K562 (cell line): ENCODE data around the gene OR10H5. TPM values are rescaled to one million over a fixed set of nuclear protein-coding genes. Genes with fewer than 3 reads are reported as not detected.

Experiments
- ATAC-seq: fragments of 200-7000 bp; cut with Tn5 transposase; 3 replicates; pipeline ENCODE4 v1.9.1; 2020; ENCODE audit warnings: moderate library complexity
- BruUV-seq: library from RNA; stranded (reverse); fragments of 400-500 nt; replicated peaks from 2 replicates; lab custom pipeline; 2021; lab: Mats Ljungman, UMichigan
- CTCF ChIA-PET: fragments of 300-600 bp; formaldehyde crosslinking; extraction: SDS; loops from one replicate; lab custom pipeline; 2021; ENCODE audit warnings: low intra/inter-chr PET ratio; lab: Yijun Ruan, JAX
- POLR2A ChIA-PET: fragments of 300-600, 350-650 bp; sonication (Branson Sonifier 250); formaldehyde crosslinking; extraction: SDS; loops from one replicate; lab custom pipeline; 2021; ENCODE audit warnings: antibody characterized with exemption, inconsistent platforms; lab: Yijun Ruan, JAX
- DNase-seq, 4 experiments: peaks; one replicate each; pipeline versions ENCODE4 v3.0.0 to v3.0.0-alpha.2; 2011 to 2018; ENCODE audit warnings: low spot score in 3 of 4, mixed read lengths in 3 of 4; ENCODE audit errors: extremely low read depth in 1 of 4
- FAIRE-seq: peaks from 2 replicates; lab custom pipeline; 2011; peaks lifted over from hg19 to GRCh38; lab: Jason Lieb, UNC
- H2AFZ ChIP-seq: 2 replicates; pipeline ENCODE4 v1.6.0; 2011; ENCODE audit warnings: low read depth, low read length, control low read depth, inconsistent platforms
- H3K27ac ChIP-seq: fragments of 200-600 bp; 3 replicates; pipeline ENCODE4 v1.8.0; 2011; ENCODE audit warnings: low read depth, mild to moderate bottlenecking, control low read depth, inconsistent platforms, low read length, moderate library complexity, mixed read lengths; ENCODE audit errors: extremely low read depth
- H3K27me3 ChIP-seq, 2 experiments: fragments of 300-600 bp in 1 of 2; 2 replicates in 1 of 2; 3 replicates in 1 of 2; pipeline versions ENCODE4 v1.6.0 to v1.8.0; 2011; ENCODE audit warnings: inconsistent platforms in 2 of 2, low read length in 2 of 2, mild to moderate bottlenecking in 1 of 2, mixed read lengths in 1 of 2, moderate library complexity in 1 of 2; ENCODE audit not compliant: control insufficient read depth in 2 of 2, insufficient read depth in 2 of 2
- H3K36me3 ChIP-seq: fragments of 300-600 bp; 3 replicates; pipeline ENCODE4 v1.8.0; 2011; ENCODE audit warnings: mild to moderate bottlenecking, low read length, inconsistent platforms; ENCODE audit not compliant: control insufficient read depth, insufficient read depth
- H3K4me1 ChIP-seq, 2 experiments: fragments of 200-600 bp in 1 of 2; replicated peaks in 1 of 2; 2 replicates in 1 of 2; 3 replicates in 1 of 2; pipeline versions ENCODE4 v1.5.1 to v1.8.0; 2011; ENCODE audit warnings: inconsistent platforms in 2 of 2, low read length in 2 of 2, mild to moderate bottlenecking in 1 of 2, mixed read lengths in 1 of 2, moderate library complexity in 1 of 2; ENCODE audit not compliant: control insufficient read depth in 2 of 2, insufficient read depth in 2 of 2
- H3K4me2 ChIP-seq: 2 replicates; pipeline ENCODE4 v1.6.1; 2011; ENCODE audit warnings: low read length, control low read depth, inconsistent platforms, mixed read lengths; ENCODE audit not compliant: insufficient read depth
- H3K4me3 ChIP-seq: fragments of 200-600 bp; sonication (generic), shearing (Covaris generic); 2 replicates; pipeline ENCODE4 v1.5.1; 2016; ENCODE audit warnings: control low read depth, inconsistent platforms
- H3K79me2 ChIP-seq: fragments of 200-600 bp; 3 replicates; pipeline ENCODE4 v1.8.0; 2011; ENCODE audit warnings: low read length, inconsistent platforms; ENCODE audit not compliant: control insufficient read depth, insufficient read depth
- H3K9ac ChIP-seq, 2 experiments: 2 replicates each; pipeline versions ENCODE4 v1.6.0 to v1.6.1; 2011; ENCODE audit warnings: low read depth in 2 of 2, low read length in 2 of 2, control low read depth in 1 of 2, inconsistent platforms in 1 of 2, mild to moderate bottlenecking in 1 of 2, mixed read lengths in 1 of 2; ENCODE audit not compliant: insufficient read depth in 1 of 2
- H3K9me1 ChIP-seq: one replicate; pipeline ENCODE4 v1.6.0; 2011; ENCODE audit warnings: inconsistent platforms, mild to moderate bottlenecking, low read length, moderate library complexity; ENCODE audit not compliant: control insufficient read depth, insufficient read depth
- H3K9me3 ChIP-seq: replicated peaks from 2 replicates; pipeline ENCODE4 v1.5.1; 2011; ENCODE audit warnings: low read depth, low read length, inconsistent platforms; ENCODE audit not compliant: control insufficient read depth, insufficient read depth
- H4K20me1 ChIP-seq: replicated peaks from 2 replicates; pipeline ENCODE4 v1.6.1; 2011; ENCODE audit warnings: low read length, inconsistent platforms, mixed read lengths; ENCODE audit not compliant: control insufficient read depth, insufficient read depth
- C11orf30 ChIP-seq: fragments of 450-650 bp; IDR thresholded peaks from 2 replicates; pipeline ENCODE4 v1.6.1; 2016; ENCODE audit warnings: low read depth, mild to moderate bottlenecking
- CCNT2 ChIP-seq: IDR thresholded peaks from 2 replicates; pipeline ENCODE4 v1.6.1; 2011; ENCODE audit warnings: borderline replicate concordance, low read depth, mild to moderate bottlenecking, moderate library complexity, mixed read lengths, low read length; ENCODE audit not compliant: insufficient read length; ENCODE audit errors: extremely low read depth
- CXXC5 ChIP-seq: fragments of 250-450 bp; sonication (Bioruptor Pico); IDR thresholded peaks from 2 replicates; pipeline ENCODE4 v1.8.0; 2022; ENCODE audit warnings: inconsistent platforms, mild to moderate bottlenecking, moderate library complexity
- EP300 ChIP-seq: IDR thresholded peaks from 2 replicates; pipeline ENCODE4 v1.6.1; 2012; ENCODE audit warnings: low read length, improper control_type of control experiment
- KDM5B ChIP-seq: fragments of 200-600 bp; sonication (generic); IDR thresholded peaks from 2 replicates; pipeline ENCODE4 v1.6.1; 2012; ENCODE audit warnings: low read depth, mild to moderate bottlenecking, moderate library complexity, low read length, control low read depth, inconsistent platforms; ENCODE audit not compliant: insufficient replicate concordance
- KLF10 ChIP-seq: fragments of 250-450 bp; sonication (Bioruptor Pico); IDR thresholded peaks from 2 replicates; pipeline ENCODE4 v1.6.1; 2021; ENCODE audit warnings: matching md5 sums
- NFATC3 ChIP-seq: fragments of 450-650 bp; IDR thresholded peaks from 2 replicates; pipeline ENCODE4 v1.6.1; 2017; ENCODE audit warnings: mild to moderate bottlenecking
- PHF21A ChIP-seq: fragments of 450-650 bp; IDR thresholded peaks from 2 replicates; pipeline ENCODE4 v1.6.1; 2017; ENCODE audit warnings: low read depth, borderline replicate concordance
- PPARD ChIP-seq: fragments of 250-450 bp; sonication (Bioruptor Pico); IDR thresholded peaks from 2 replicates; pipeline ENCODE4 v1.8.0; 2022; ENCODE audit warnings: inconsistent platforms, mild to moderate bottlenecking, moderate library complexity
- PRPF4 ChIP-seq: fragments of 200-400 bp; formaldehyde crosslinking; IDR thresholded peaks from one replicate; pipeline ENCODE4 v1.6.1; 2017; ENCODE audit warnings: low read length, low read depth, mild to moderate bottlenecking; ENCODE audit not compliant: insufficient read depth, poor library complexity, severe bottlenecking
- PTRF ChIP-seq: fragments of 450-650 bp; IDR thresholded peaks from 2 replicates; pipeline ENCODE4 v1.6.1; 2016; ENCODE audit warnings: mild to moderate bottlenecking, missing genetic modification characterization, missing compliant biosample characterization
- SMARCA5 ChIP-seq: fragments of 450-650 bp; IDR thresholded peaks from 2 replicates; pipeline ENCODE4 v1.6.1; 2016
- SREBF1 ChIP-seq: fragments of 150-350 bp; IDR thresholded peaks from 2 replicates; pipeline ENCODE4 v1.6.1; 2014; ENCODE audit warnings: antibody characterized with exemption, low read depth, low read length, borderline replicate concordance
- SRSF1 ChIP-seq: fragments of 200-400 bp; formaldehyde crosslinking; IDR thresholded peaks from 2 replicates; pipeline ENCODE4 v1.6.1; 2017; ENCODE audit warnings: mild to moderate bottlenecking, low read depth, low read length, moderate library complexity
- TBL1XR1 ChIP-seq, 2 experiments: IDR thresholded peaks; 2 replicates each; pipeline ENCODE4 v1.6.1; 2012; ENCODE audit warnings: improper control_type of control experiment in 2 of 2, low read length in 2 of 2, mild to moderate bottlenecking in 1 of 2
- TCF7 ChIP-seq: sonication (generic); IDR thresholded peaks from 2 replicates; pipeline ENCODE4 v1.6.1; 2016; ENCODE audit warnings: antibody characterized with exemption, borderline replicate concordance
- ZNF232 ChIP-seq: sonication (generic); formaldehyde crosslinking; IDR thresholded peaks from 2 replicates; pipeline ENCODE4 v1.8.0; 2022; ENCODE audit warnings: mild to moderate bottlenecking, missing genetic modification reagents
- ZNF57 ChIP-seq: fragments of 450-650 bp; formaldehyde crosslinking; IDR thresholded peaks from 2 replicates; pipeline ENCODE4 v1.4.0; 2020; ENCODE audit warnings: mild to moderate bottlenecking, moderate library complexity
- ZSCAN32 ChIP-seq: fragments of 450-650 bp; formaldehyde crosslinking; IDR thresholded peaks from 2 replicates; pipeline ENCODE4 v1.4.0; 2020; ENCODE audit warnings: mild to moderate bottlenecking, moderate library complexity
- WGBS: fragments of 100-300 bp; shearing (Covaris generic); methylation state at CpG from one replicate; pipeline ENCODE4 v1.1.6; 2016; ENCODE audit warnings: low coverage, mixed read lengths; ENCODE audit not compliant: insufficient coverage; ENCODE audit errors: missing lambda C conversion rate; 5-methylcytosine and 5-hydroxymethylcytosine counted together
- in situ Hi-C: fragments of 300-500 bp; cut with MboI; formaldehyde crosslinking; loops from 4 replicates; pipeline ENCODE4 v1.15.0; 2018; ENCODE audit warnings: inconsistent platforms, mixed read lengths
- intact Hi-C: fragments of 100-400 bp; cut with micrococcal nuclease; formaldehyde crosslinking; loops from 2 replicates; pipeline ENCODE4 v1.14.2; 2022
- polyA plus RNA-seq, 8 experiments: library from polyadenylated mRNA; depleted of rRNA in 4 of 8; stranded (reverse) in 5 of 8; unstranded in 3 of 8; fragments of >200 nt; fragmentation: Nextera tagmentation in 2 of 8; fragmentation: Illumina TruSeq in 1 of 8; extraction: Ambion mirVana in 2 of 8; extraction: Trizol in 1 of 8; gene quantifications; 2 replicates each; pipeline versions ENCODE4 v1.2.1 to v1.2.3, GENCODE V29; 2011 to 2014; ENCODE audit warnings: inconsistent platforms in 1 of 8, missing spikeins in 1 of 8
- total RNA-seq, 7 experiments: library from RNA; depleted of rRNA in 6 of 7; stranded (reverse); fragments of >200 nt in 6 of 7; fragmentation: Illumina TruSeq in 2 of 7; extraction: Trizol in 2 of 7; gene quantifications; 2 replicates each; pipeline versions ENCODE4 v1.2.1 to v1.2.3, GENCODE V29; 2011 to 2021; ENCODE audit warnings: low replicate concordance in 1 of 7
- TF ChIP-seq, protein P1 (sequence below): fragments of 450-650 bp; IDR thresholded peaks from 2 replicates; pipeline ENCODE4 v1.6.1; 2016
- TF ChIP-seq, protein P2 (sequence below), 2 experiments: fragments of 250-450 bp in 1 of 2; fragments of 450-650 bp in 1 of 2; sonication (Bioruptor Pico) in 1 of 2; IDR thresholded peaks; 2 replicates each; pipeline versions ENCODE4 v1.6.1 to v1.8.0; 2016 to 2021; ENCODE audit warnings: mild to moderate bottlenecking in 2 of 2, moderate library complexity in 2 of 2, missing compliant biosample characterization in 1 of 2, missing genetic modification characterization in 1 of 2

OR10H5 gene
- total and polyA plus RNA-seq, 9 of the 15 experiments (the other 6 are each of a cell fraction or from before 2014, with no cell fraction given) = not detected

DNA sequence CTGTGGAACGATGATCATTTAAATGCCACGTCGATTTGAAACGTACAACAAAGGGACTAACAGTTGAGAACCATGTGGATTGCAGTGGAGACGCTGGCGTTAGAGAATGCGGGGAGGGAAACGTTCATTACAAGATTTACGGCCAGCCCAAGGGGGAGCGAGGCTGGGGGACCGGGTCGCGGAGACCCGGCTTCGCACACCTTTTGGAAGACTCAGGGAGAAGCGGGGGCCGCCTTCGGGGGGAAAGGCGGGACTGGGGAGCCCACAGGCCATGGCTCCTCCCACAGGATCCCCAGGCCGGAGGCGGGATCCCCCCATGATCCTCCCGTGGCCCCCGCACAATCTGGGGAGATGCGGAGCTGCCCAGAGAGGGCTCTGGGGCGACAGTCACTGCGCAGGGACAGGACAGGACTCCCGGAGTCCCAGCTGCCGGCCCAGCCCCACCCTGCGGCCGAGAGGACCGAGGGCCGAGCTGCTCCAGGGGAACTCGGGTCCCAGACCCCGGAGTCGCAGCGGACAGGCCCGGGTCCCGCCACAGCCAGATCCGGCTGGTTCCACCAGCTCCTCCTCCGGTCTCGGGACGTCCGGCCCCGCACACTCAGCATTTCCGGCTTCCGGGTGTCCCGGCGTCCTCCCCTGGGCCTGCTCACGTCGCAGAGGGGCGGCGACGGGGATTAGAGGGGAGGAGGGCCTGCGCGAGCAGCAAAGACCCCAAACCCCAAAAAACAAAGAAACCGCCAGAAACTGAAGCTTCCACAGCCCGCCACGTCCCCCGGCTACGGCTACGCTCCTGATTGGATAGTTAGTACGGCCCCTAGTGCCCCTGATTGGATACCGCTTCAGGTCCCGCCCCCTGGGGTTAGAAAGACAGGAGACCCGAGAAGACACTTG is 49.1 kb downstream of the OR10H5 start:
- FAIRE-seq (no peak), DNase-seq (peak; percentile 96 to 98 (median 96)), ATAC-seq (peak; percentile 93)
- Histone ChIP-seq H3K4me3 (peak overlapping the region; percentile 66), H3K9me1 (peaks cover 3% of the 10 kb centered on the region), H3K4me1 (peaks cover 25 to 55% of the 10 kb centered on the region in 2 experiments), H3K36me3 (peaks cover 47% of the 10 kb centered on the region), H4K20me1 (no peaks in the 10 kb centered on the region), H3K4me2 (peak overlapping the region; percentile 87), H2AFZ (peak overlapping the region; percentile 78), H3K9me3 (no peaks in the 10 kb centered on the region), H3K79me2 (peaks cover 45% of the 10 kb centered on the region), H3K27ac (peak overlapping the region; percentile 99), H3K9ac (peak overlapping the region; percentile 95 to 96), H3K27me3 (no peaks in the 10 kb centered on the region)
- under 1% methylated on average over 46 of the region's 65 CpGs for WGBS
- CTCF ChIA-PET = interaction anchor here (0.6 kb wide), 1 partner anchor 9 kb away, joined by 3 read pairs; no protein-coding TSS in a partner anchor
- TSS peak; percentile 87 for BruUV-seq
- in situ Hi-C loops (no loop called here), intact Hi-C loops (loop anchor here (1.0 kb wide), 1 partner anchor 33 kb away; no protein-coding TSS in a partner anchor)
- POLR2A ChIA-PET = interaction anchor here (0.6 to 3.9 kb wide), 16 partner anchors 8 to 1052 kb away, joined by 3 to 22 read pairs (median 3); partner anchors contain the start of genes CYP4F2 and F2RL3
- no peak for TF ChIP-seq SRSF1
- peak in 1 of 2 experiments; percentile 21; a peak in 1 of 4 replicates for TF ChIP-seq TBL1XR1 (IDR thresholded peaks at IDR 0.05; ENCODE audit: low read length in 2 of 2)
- TF ChIP-seq CCNT2 = peak; percentile 85
- TF ChIP-seq SMARCA5 = no peak
- TF ChIP-seq ZNF57 = peak; percentile 79; the same call in 1 of the 2 replicates
- TF ChIP-seq KDM5B = peak; percentile 84
- TF ChIP-seq, protein P1, sequence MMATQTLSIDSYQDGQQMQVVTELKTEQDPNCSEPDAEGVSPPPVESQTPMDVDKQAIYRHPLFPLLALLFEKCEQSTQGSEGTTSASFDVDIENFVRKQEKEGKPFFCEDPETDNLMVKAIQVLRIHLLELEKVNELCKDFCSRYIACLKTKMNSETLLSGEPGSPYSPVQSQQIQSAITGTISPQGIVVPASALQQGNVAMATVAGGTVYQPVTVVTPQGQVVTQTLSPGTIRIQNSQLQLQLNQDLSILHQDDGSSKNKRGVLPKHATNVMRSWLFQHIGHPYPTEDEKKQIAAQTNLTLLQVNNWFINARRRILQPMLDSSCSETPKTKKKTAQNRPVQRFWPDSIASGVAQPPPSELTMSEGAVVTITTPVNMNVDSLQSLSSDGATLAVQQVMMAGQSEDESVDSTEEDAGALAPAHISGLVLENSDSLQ = peak; percentile 93
- no peak for TF ChIP-seq SREBF1
- TF ChIP-seq PRPF4 = peak; percentile 63
- peak; percentile 64 for TF ChIP-seq ZSCAN32 (CRISPR knock-in tag)
- no peak for TF ChIP-seq PPARD (CRISPR knock-in tag)
- TF ChIP-seq, protein P2, sequence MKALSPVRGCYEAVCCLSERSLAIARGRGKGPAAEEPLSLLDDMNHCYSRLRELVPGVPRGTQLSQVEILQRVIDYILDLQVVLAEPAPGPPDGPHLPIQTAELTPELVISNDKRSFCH (CRISPR knock-in tag; IDR thresholded peaks at IDR 0.05) = no peak
- TF ChIP-seq, protein P2 (tag; IDR thresholded peaks at IDR 0.05) = no peak
- peak; percentile 87 for TF ChIP-seq CXXC5 (CRISPR knock-in tag)
- peak; percentile 86 for TF ChIP-seq KLF10
- no peak for TF ChIP-seq ZNF232
- peak; percentile 69 for TF ChIP-seq PHF21A
- TF ChIP-seq NFATC3 = no peak
- TF ChIP-seq C11orf30 = peak; percentile 97
- no peak for TF ChIP-seq PTRF (tag)
- no peak for TF ChIP-seq TCF7
- no peak for TF ChIP-seq EP300
